Measurements from ENCODE around the gene RNF41.

The RNF41 gene

GRCh38 chr12:56161690-56162351 lies 59.9 kb downstream of the RNF41 start:
- DNase-seq (ENCODE audit: low read depth, low spot score), result no peak
- Histone ChIP-seq H3K9ac (ENCODE audit: insufficient read length, low read depth) (no peak overlapping the region), H3K36me3 (ENCODE audit: insufficient read depth, insufficient read length, low read length) (peaks cover 73% of the 10 kb centered on the region), H3K27me3 (ENCODE audit: insufficient read depth, insufficient read length) (no peaks in the 10 kb centered on the region), H3K4me1 (ENCODE audit: insufficient read depth, insufficient read length) (peaks cover 8% of the 10 kb centered on the region), H3K9me3 (ENCODE audit: insufficient read depth, low read length) (no peaks in the 10 kb centered on the region), H3K4me3 (ENCODE audit: insufficient read length, low read depth) (no peak overlapping the region)
- no peak for TF ChIP-seq ZNF274 (IDR thresholded peaks at IDR 0.05; ENCODE audit: low read depth, low read length)
- no peak for TF ChIP-seq SUZ12 (IDR thresholded peaks at IDR 0.05; ENCODE audit: extremely low read depth, insufficient read depth, insufficient read length)

DNA sequence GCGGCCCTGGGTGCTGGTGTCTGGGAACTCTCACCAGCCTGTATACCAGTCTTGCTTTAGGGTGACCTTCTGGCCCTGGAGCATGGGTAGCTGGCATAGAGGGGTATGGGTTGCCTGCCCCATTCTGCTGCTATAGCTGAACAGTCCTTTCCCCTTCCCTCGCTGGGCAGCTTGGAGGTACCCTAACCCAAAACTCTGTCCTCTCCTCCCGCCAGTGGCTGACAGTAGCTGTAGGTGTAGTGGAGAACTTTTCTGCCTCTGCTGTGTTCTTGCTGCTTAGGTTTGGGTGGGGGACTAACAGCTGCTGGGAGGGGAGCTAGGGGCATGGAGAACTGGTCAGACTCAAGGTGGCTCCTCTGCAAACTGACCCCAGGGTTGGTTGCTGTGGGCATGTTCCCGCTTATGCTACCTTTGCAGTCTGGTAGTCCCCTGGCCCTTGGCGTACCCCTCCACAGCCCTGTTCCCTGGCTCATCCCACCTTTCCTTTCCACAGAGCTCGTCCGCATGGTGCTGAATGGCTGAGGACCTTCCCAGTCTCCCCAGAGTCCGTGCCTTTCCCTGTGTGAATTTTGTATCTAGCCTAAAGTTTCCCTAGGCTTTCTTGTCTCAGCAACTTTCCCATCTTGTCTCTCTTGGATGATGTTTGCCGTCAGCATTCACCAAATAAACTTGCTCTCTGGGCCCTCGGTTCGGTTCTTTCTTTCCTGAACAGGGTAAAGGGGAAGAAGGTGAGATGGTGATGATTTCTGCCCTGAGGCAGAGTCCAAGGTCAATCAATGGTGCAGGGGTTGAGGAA lies 60.6 kb downstream of the RNF41 start:
- H3K36me3 ChIP-seq (ENCODE audit: insufficient read depth, insufficient read length, low read length), result peaks cover 73% of the 10 kb centered on the region
- DNase-seq (ENCODE audit: low read depth, low spot score), result no peak
- peak overlapping the region; percentile 97 for H3K9ac ChIP-seq (ENCODE audit: insufficient read length, low read depth)
- TF ChIP-seq SUZ12 (IDR thresholded peaks at IDR 0.05; ENCODE audit: extremely low read depth, insufficient read depth, insufficient read length) (no peak), ZNF274 (IDR thresholded peaks at IDR 0.05; ENCODE audit: low read depth, low read length) (no peak), YY1 (IDR thresholded peaks at IDR 0.05; ENCODE audit: insufficient read depth, insufficient read length) (no peak)
- H3K4me3 ChIP-seq (ENCODE audit: insufficient read length, low read depth), result peak overlapping the region; percentile 92
- H3K27me3 ChIP-seq (ENCODE audit: insufficient read depth, insufficient read length), result no peaks in the 10 kb centered on the region
- peaks cover 8% of the 10 kb centered on the region for H3K4me1 ChIP-seq (ENCODE audit: insufficient read depth, insufficient read length)
- H3K9me3 ChIP-seq (ENCODE audit: insufficient read depth, low read length), result no peaks in the 10 kb centered on the region

- peak overlapping the region; percentile 92 for H3K4me3 ChIP-seq (ENCODE audit: insufficient read length, low read depth)
- TF ChIP-seq SUZ12 (IDR thresholded peaks at IDR 0.05; ENCODE audit: extremely low read depth, insufficient read depth, insufficient read length), result no peak
- TF ChIP-seq ZNF274 (IDR thresholded peaks at IDR 0.05; ENCODE audit: low read depth, low read length), result no peak
- no peak for TF ChIP-seq YY1 (IDR thresholded peaks at IDR 0.05; ENCODE audit: insufficient read depth, insufficient read length)
- peak; percentile 40 for DNase-seq (ENCODE audit: low read depth, low spot score)
Observed at GRCh38 chr12:56160193-56160763, 61.4 kb downstream of the RNF41 start.

GRCh38 chr12:56159482-56160192 lies 62.1 kb downstream of the RNF41 start:
- Histone ChIP-seq H3K27me3 (ENCODE audit: insufficient read depth, insufficient read length) (no peaks in the 10 kb centered on the region), H3K9me3 (ENCODE audit: insufficient read depth, low read length) (no peaks in the 10 kb centered on the region), H3K4me3 (ENCODE audit: insufficient read length, low read depth) (peak overlapping the region; percentile 92), H3K36me3 (ENCODE audit: insufficient read depth, insufficient read length, low read length) (peaks cover 77% of the 10 kb centered on the region), H3K4me1 (ENCODE audit: insufficient read depth, insufficient read length) (peaks cover 8% of the 10 kb centered on the region), H3K9ac (ENCODE audit: insufficient read length, low read depth) (peak overlapping the region; percentile 97)
- TF ChIP-seq YY1 (IDR thresholded peaks at IDR 0.05; ENCODE audit: insufficient read depth, insufficient read length) (no peak), SUZ12 (IDR thresholded peaks at IDR 0.05; ENCODE audit: extremely low read depth, insufficient read depth, insufficient read length) (no peak), ZNF274 (IDR thresholded peaks at IDR 0.05; ENCODE audit: low read depth, low read length) (no peak)
- DNase-seq (ENCODE audit: low read depth, low spot score), result no peak

More at GRCh38 chr12:56160193-56160763, 61.4 kb downstream of the RNF41 start:
- H3K4me1 ChIP-seq (ENCODE audit: insufficient read depth, insufficient read length), result peaks cover 8% of the 10 kb centered on the region
- H3K27me3 ChIP-seq (ENCODE audit: insufficient read depth, insufficient read length), result no peaks in the 10 kb centered on the region
- H3K9ac ChIP-seq (ENCODE audit: insufficient read length, low read depth), result peak overlapping the region; percentile 97
- H3K9me3 ChIP-seq (ENCODE audit: insufficient read depth, low read length), result no peaks in the 10 kb centered on the region
- H3K36me3 ChIP-seq (ENCODE audit: insufficient read depth, insufficient read length, low read length), result peaks cover 75% of the 10 kb centered on the region

GRCh38 chr12:56158926-56159461 lies 62.7 kb downstream of the RNF41 start:
- Histone ChIP-seq H3K4me3 (ENCODE audit: insufficient read length, low read depth) (peak overlapping the region; percentile 92), H3K36me3 (ENCODE audit: insufficient read depth, insufficient read length, low read length) (peaks cover 77% of the 10 kb centered on the region), H3K4me1 (ENCODE audit: insufficient read depth, insufficient read length) (peaks cover 10% of the 10 kb centered on the region), H3K27me3 (ENCODE audit: insufficient read depth, insufficient read length) (no peaks in the 10 kb centered on the region), H3K9ac (ENCODE audit: insufficient read length, low read depth) (peak overlapping the region; percentile 97), H3K9me3 (ENCODE audit: insufficient read depth, low read length) (no peaks in the 10 kb centered on the region)
- TF ChIP-seq ZNF274 (IDR thresholded peaks at IDR 0.05; ENCODE audit: low read depth, low read length) (no peak), SUZ12 (IDR thresholded peaks at IDR 0.05; ENCODE audit: extremely low read depth, insufficient read depth, insufficient read length) (no peak), YY1 (IDR thresholded peaks at IDR 0.05; ENCODE audit: insufficient read depth, insufficient read length) (no peak)
- DNase-seq (ENCODE audit: low read depth, low spot score), result peak; percentile 47

- Histone ChIP-seq H3K36me3 (ENCODE audit: insufficient read depth, insufficient read length, low read length) (peaks cover 71% of the 10 kb centered on the region), H3K4me3 (ENCODE audit: insufficient read length, low read depth) (peak within 1 kb of the TSS; percentile 92), H3K4me1 (ENCODE audit: insufficient read depth, insufficient read length) (peaks cover 10% of the 10 kb centered on the region), H3K27me3 (ENCODE audit: insufficient read depth, insufficient read length) (no peaks in the 10 kb centered on the region), H3K9ac (ENCODE audit: insufficient read length, low read depth) (peak within 1 kb of the TSS; percentile 97), H3K9me3 (ENCODE audit: insufficient read depth, low read length) (no peaks in the 10 kb centered on the region)
- peak; percentile 99 for DNase-seq (ENCODE audit: low read depth, low spot score)
- TF ChIP-seq ZNF274 (IDR thresholded peaks at IDR 0.05; ENCODE audit: low read depth, low read length) (no peak), SUZ12 (IDR thresholded peaks at IDR 0.05; ENCODE audit: extremely low read depth, insufficient read depth, insufficient read length) (no peak), YY1 (IDR thresholded peaks at IDR 0.05; ENCODE audit: insufficient read depth, insufficient read length) (peak; percentile 62)
Observed at GRCh38 chr12:56158029-56158925, 63.4 kb downstream of the RNF41 start, which contains the start of gene MYL6. MYL6 (plus strand) TSS chr12:56158359; CDS start chr12:56158402, 43 bp downstream.
